Osteoblast (primary cell): ENCODE data around the gene ATP6V1C2. TPM values are rescaled to one million over a fixed set of nuclear protein-coding genes. Genes with fewer than 3 reads are reported as not detected.

ENCODE experiments used
- DNase-seq: peaks from one replicate; pipeline ENCODE4 v3.0.0; 2011; ENCODE audit warnings: low spot score, mixed read lengths; ENCODE audit not compliant: insufficient read length; ENCODE audit errors: missing footprints
- H2AFZ ChIP-seq: 2 replicates; pipeline ENCODE4 v1.6.0; 2011; ENCODE audit warnings: mild to moderate bottlenecking, low read length
- H3K27ac ChIP-seq: 2 replicates; pipeline ENCODE4 v1.5.1; 2011; ENCODE audit warnings: mild to moderate bottlenecking, low read depth, low read length, moderate library complexity
- H3K27me3 ChIP-seq: 2 replicates; pipeline ENCODE4 v1.6.0; 2012; ENCODE audit warnings: mild to moderate bottlenecking, control low read depth, inconsistent platforms, low read length, moderate library complexity; ENCODE audit not compliant: insufficient read depth
- H3K36me3 ChIP-seq: 2 replicates; pipeline ENCODE4 v1.5.1; 2011; ENCODE audit warnings: mild to moderate bottlenecking, low read length, control low read depth, moderate library complexity; ENCODE audit not compliant: insufficient read depth
- H3K4me1 ChIP-seq: 2 replicates; pipeline ENCODE4 v1.5.1; 2011; ENCODE audit warnings: mild to moderate bottlenecking, low read length, control low read depth, moderate library complexity; ENCODE audit not compliant: insufficient read depth
- H3K4me2 ChIP-seq: 2 replicates; pipeline ENCODE4 v1.6.0; 2011; ENCODE audit warnings: mild to moderate bottlenecking, low read length; ENCODE audit not compliant: insufficient read depth
- H3K4me3 ChIP-seq: fragments of 200-600 bp; sonication (generic); 3 replicates; pipeline ENCODE4 v1.5.1; 2012; ENCODE audit warnings: mild to moderate bottlenecking, low read length, inconsistent platforms; ENCODE audit not compliant: insufficient read depth
- H3K79me2 ChIP-seq: 2 replicates; pipeline ENCODE4 v1.6.0; 2012; ENCODE audit warnings: mild to moderate bottlenecking, low read length, control low read depth, inconsistent platforms; ENCODE audit not compliant: insufficient read depth
- H3K9me3 ChIP-seq: 2 replicates; pipeline ENCODE4 v1.5.1; 2011; ENCODE audit warnings: low read depth, low read length, control low read depth
- H4K20me1 ChIP-seq: 2 replicates; pipeline ENCODE4 v1.6.0; 2012; ENCODE audit warnings: mild to moderate bottlenecking, low read length, control low read depth; ENCODE audit not compliant: insufficient read depth
- total RNA-seq: library from RNA; depleted of rRNA; stranded (reverse); fragments of >200 nt; gene quantifications from 2 replicates; pipeline ENCODE4 v1.2.3, GENCODE V29; 2012
- TF ChIP-seq, protein P1 (sequence below): IDR thresholded peaks from 2 replicates; pipeline ENCODE4 v1.5.1; 2011; ENCODE audit warnings: mild to moderate bottlenecking, low read depth, low read length, moderate library complexity; ENCODE audit errors: extremely low read depth

Gene ATP6V1C2
- total RNA-seq, 1 donor, result under 0.01 TPM

GRCh38 chr2:10764896-10765295 is 43.5 kb downstream of the ATP6V1C2 start:
- DNase-seq, result no peak
- H3K4me1 ChIP-seq, result no peaks in the 10 kb centered on the region
- no peak overlapping the region for H3K27ac ChIP-seq
- no peak overlapping the region for H3K4me3 ChIP-seq
- no peaks in the 10 kb centered on the region for H3K9me3 ChIP-seq
- peaks cover 14% of the 10 kb centered on the region for H3K27me3 ChIP-seq
- TF ChIP-seq, protein P1, sequence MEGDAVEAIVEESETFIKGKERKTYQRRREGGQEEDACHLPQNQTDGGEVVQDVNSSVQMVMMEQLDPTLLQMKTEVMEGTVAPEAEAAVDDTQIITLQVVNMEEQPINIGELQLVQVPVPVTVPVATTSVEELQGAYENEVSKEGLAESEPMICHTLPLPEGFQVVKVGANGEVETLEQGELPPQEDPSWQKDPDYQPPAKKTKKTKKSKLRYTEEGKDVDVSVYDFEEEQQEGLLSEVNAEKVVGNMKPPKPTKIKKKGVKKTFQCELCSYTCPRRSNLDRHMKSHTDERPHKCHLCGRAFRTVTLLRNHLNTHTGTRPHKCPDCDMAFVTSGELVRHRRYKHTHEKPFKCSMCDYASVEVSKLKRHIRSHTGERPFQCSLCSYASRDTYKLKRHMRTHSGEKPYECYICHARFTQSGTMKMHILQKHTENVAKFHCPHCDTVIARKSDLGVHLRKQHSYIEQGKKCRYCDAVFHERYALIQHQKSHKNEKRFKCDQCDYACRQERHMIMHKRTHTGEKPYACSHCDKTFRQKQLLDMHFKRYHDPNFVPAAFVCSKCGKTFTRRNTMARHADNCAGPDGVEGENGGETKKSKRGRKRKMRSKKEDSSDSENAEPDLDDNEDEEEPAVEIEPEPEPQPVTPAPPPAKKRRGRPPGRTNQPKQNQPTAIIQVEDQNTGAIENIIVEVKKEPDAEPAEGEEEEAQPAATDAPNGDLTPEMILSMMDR, result no peak
- no peaks in the 10 kb centered on the region for H3K36me3 ChIP-seq
- H4K20me1 ChIP-seq, result no peaks in the 10 kb centered on the region
- H2AFZ ChIP-seq, result no peak overlapping the region
- no peak overlapping the region for H3K4me2 ChIP-seq
- H3K79me2 ChIP-seq, result no peaks in the 10 kb centered on the region

DNA sequence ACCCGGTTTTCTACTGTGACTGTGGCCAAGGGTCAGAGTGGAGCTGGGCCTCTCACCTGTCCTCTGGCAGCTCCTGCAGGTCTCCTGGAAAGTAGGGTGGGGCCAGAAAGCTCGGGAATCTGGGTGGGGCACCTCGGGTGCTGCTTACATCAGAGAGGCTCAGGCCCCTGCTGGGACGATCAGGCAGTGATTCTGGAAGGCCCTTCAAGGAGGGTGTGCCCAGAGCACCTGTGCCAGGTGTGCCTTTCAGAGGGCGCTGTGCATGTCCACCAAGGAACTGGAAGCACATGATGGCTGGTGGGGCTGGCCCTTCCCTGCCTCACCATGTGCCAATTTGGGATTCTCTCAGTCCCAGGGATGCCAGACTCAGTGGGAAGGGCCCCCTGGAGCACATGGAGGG is 44.0 kb downstream of the ATP6V1C2 start:
- no peaks in the 10 kb centered on the region for H4K20me1 ChIP-seq
- no peak overlapping the region for H3K4me3 ChIP-seq
- peaks cover 14% of the 10 kb centered on the region for H3K27me3 ChIP-seq
- H3K9me3 ChIP-seq, result no peaks in the 10 kb centered on the region
- H2AFZ ChIP-seq, result no peak overlapping the region
- H3K79me2 ChIP-seq, result no peaks in the 10 kb centered on the region
- H3K36me3 ChIP-seq, result no peaks in the 10 kb centered on the region
- H3K27ac ChIP-seq, result no peak overlapping the region
- peak; percentile 47 for DNase-seq
- TF ChIP-seq, protein P1, result no peak
- H3K4me1 ChIP-seq, result no peaks in the 10 kb centered on the region
- no peak overlapping the region for H3K4me2 ChIP-seq

DNA sequence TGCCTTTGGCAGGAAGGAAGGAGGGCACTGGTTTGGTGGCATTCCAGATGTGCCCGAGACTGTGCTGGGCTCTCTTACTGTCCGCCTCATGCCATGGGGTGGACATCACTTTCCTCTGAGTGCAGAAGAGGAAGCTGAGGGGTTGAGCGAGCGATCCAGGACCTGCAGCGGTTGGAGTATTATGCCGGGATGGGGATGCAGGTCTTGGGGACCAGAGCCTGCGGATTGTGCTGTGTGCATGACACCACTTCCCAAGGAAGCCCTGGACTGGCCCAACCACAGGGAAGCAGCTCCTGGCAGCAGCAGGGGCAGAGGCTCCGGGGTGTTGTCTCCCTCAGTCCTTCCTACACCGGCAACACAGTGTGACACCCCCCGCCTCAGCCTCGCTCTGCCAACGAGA is 44.5 kb downstream of the ATP6V1C2 start:
- Histone ChIP-seq H3K9me3 (no peaks in the 10 kb centered on the region), H2AFZ (no peak overlapping the region), H3K27me3 (peaks cover 14% of the 10 kb centered on the region), H3K79me2 (no peaks in the 10 kb centered on the region), H3K4me3 (no peak overlapping the region), H3K36me3 (no peaks in the 10 kb centered on the region), H3K4me2 (no peak overlapping the region), H3K27ac (no peak overlapping the region), H3K4me1 (no peaks in the 10 kb centered on the region), H4K20me1 (no peaks in the 10 kb centered on the region)
- DNase-seq, result no peak
- TF ChIP-seq, protein P1, result no peak

GRCh38 chr2:10768063-10768507 is 46.7 kb downstream of the ATP6V1C2 start:
- Histone ChIP-seq H2AFZ (no peak overlapping the region), H3K27ac (no peak overlapping the region)

More at GRCh38 chr2:10768063-10768507, 46.7 kb downstream of the ATP6V1C2 start:
- peaks cover 14% of the 10 kb centered on the region for H3K27me3 ChIP-seq
- peak; percentile 54 for DNase-seq
- no peaks in the 10 kb centered on the region for H3K36me3 ChIP-seq
- no peaks in the 10 kb centered on the region for H3K4me1 ChIP-seq
- no peak overlapping the region for H3K4me2 ChIP-seq
- TF ChIP-seq, protein P1, result no peak
- no peak overlapping the region for H3K4me3 ChIP-seq
- no peaks in the 10 kb centered on the region for H4K20me1 ChIP-seq
- no peaks in the 10 kb centered on the region for H3K9me3 ChIP-seq
- no peaks in the 10 kb centered on the region for H3K79me2 ChIP-seq
